C4-2B (cell line): ENCODE data around the gene PARVG.

ENCODE experiments used
- CTCF ChIP-seq: fragments of 450-650 bp; conservative IDR thresholded peaks from 2 replicates; pipeline ENCODE4 v1.5.1; 2017; ENCODE audit warnings: mild to moderate bottlenecking
- ZFX ChIP-seq: fragments of 450-650 bp; IDR thresholded peaks from 2 replicates; pipeline ENCODE4 v1.6.1; 2017

DNA sequence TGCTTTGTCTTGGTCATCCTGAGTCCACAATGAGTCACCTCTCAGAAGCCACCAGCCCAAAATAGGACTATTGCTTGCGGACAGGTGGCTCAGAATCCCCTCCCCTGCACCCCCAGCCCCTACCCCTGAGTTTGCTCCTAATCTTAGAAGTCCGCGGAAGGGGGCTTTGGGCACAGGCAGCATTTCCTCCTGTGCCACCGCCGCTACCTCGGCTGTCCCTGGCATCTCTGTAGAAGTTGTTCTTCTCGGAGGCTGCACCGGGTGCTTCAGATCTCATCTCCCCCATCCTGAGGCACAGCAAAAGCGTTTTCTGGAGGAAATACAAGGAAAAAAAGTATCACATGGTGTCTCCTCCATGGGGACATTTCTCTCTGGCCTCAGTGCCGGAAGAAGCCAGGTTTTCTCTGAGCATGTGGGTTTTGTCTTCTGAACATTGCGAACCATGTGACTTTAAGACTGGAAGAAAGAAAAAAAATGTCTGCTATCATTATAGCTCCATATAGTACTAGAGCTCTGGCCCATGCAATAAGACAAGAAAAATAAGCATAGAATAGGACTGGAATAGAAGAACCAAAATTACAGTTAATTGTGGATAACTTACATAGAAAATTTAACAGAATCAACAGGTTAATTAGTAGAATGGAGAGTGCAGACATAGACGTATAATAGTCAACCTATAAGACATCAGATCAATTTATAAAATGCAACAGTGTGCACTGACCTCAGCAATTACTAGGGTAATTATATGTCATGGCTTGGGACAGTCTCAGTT lies 68.8 kb downstream of the PARVG start:
- TF ChIP-seq CTCF, result no peak
- TF ChIP-seq ZFX, result no peak
